ENCODE measurements around the gene SLCO2B1.

Gene SLCO2B1

DNA sequence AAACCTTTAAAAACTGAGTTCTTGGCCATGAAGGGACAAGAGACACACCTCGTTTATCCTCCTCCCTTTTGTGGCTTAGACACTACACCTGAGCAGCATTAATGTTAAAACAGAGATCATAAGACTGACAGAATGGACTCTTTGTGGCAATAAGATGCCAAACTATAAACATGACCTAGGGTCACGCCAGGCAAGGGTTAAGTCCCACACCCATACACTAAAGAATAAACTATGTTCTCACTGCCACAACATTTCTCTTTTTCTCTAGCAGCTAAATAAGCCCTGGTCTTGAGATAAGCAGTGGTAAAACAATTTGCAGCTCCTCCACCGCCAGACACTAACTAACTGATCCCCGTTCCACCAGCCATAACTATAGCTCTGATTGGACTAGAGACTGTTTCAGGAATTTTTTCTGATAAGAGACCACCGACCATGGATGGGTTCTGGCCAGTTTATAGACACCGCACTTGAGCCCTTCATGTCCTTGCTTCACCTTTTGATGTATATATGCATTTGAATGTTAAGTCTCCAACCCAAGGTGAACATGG is 4.9 kb upstream of the SLCO2B1 start:
- no peak overlapping the region for H3K27ac ChIP-seq
- TF ChIP-seq, protein P1, sequence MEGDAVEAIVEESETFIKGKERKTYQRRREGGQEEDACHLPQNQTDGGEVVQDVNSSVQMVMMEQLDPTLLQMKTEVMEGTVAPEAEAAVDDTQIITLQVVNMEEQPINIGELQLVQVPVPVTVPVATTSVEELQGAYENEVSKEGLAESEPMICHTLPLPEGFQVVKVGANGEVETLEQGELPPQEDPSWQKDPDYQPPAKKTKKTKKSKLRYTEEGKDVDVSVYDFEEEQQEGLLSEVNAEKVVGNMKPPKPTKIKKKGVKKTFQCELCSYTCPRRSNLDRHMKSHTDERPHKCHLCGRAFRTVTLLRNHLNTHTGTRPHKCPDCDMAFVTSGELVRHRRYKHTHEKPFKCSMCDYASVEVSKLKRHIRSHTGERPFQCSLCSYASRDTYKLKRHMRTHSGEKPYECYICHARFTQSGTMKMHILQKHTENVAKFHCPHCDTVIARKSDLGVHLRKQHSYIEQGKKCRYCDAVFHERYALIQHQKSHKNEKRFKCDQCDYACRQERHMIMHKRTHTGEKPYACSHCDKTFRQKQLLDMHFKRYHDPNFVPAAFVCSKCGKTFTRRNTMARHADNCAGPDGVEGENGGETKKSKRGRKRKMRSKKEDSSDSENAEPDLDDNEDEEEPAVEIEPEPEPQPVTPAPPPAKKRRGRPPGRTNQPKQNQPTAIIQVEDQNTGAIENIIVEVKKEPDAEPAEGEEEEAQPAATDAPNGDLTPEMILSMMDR (conservative IDR thresholded peaks at IDR 0.05): no peak

DNA sequence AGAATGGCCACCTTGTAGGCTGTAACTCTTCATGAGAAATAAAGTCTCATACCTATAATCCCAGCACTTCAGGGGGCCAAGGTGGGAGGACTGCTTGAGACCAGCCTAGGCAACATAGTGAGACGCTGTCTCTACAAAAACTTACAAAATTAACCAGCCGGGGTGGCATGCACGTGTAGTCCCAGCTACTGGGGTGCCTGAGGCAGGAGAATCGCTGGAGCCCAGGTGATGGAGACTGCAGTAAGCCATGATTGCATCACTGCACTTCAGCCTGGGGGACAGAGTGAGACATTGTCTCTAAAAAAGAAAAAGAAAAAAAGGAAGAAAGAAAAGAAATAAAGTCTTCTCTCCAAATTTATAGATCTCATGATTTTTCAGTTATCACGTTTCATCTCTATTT is 4.2 kb upstream of the SLCO2B1 start:
- TF ChIP-seq, protein P1 (conservative IDR thresholded peaks at IDR 0.05): no peak

DNA sequence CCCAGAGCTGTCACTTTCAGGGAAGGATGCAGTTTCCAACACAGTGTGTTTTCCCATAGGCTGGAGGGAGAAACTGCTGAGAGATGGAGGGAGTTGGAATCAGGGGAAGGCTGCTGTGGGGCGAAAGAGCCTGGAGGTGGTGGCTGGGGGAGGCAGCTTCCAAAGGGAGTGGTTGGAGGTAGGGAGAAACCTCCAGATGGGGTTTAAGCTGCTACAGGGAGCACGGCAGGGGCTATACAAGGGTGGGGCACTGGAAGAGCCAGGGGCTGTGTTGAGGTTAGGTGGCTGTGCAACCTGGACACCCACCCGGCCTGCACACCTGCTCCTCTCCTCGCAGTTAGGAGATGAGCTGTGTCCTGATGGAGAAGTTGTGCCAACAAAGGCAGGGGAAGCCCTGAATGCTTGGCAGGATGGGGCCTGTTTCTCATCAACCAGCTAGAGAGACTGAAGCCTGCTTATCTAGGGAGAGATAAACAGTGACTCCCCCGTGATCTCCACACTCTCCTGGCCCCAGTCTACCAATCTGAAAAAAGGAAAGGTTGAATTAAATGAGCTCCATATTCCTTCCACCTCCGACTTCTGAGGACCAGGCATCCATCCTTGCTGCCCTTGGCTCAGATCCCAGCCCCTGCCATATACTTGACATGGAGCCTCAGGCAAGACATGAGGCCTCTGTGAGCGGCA is 3.6 kb upstream of the SLCO2B1 start:
- TF ChIP-seq, protein P1 (conservative IDR thresholded peaks at IDR 0.05): no peak
- H3K27ac ChIP-seq: no peak overlapping the region

More for the DNA sequence above, 4.2 kb upstream of the SLCO2B1 start:
- H3K27ac ChIP-seq: no peak overlapping the region

DNA sequence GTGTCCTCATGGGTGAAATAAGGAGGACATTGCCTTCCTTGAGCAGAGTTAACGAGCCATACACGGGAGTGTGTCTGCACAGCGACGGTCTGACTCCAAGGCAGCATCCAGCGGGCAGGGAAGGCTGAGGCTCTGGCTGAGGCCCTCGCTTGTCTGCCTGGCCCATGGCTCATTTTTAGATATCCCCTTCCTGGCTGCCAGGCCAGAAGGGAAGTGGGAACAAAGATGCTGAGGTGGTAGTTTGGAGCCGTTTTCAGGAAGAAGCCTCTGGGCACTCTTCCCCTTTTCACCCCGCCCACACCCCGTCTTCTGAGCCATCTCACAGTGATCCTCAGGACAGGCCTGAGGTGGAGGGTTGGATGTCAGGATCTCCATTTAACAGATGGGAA is 3.0 kb upstream of the SLCO2B1 start:
- TF ChIP-seq, protein P1 (conservative IDR thresholded peaks at IDR 0.05): no peak
- H3K27ac ChIP-seq: no peak overlapping the region

DNA sequence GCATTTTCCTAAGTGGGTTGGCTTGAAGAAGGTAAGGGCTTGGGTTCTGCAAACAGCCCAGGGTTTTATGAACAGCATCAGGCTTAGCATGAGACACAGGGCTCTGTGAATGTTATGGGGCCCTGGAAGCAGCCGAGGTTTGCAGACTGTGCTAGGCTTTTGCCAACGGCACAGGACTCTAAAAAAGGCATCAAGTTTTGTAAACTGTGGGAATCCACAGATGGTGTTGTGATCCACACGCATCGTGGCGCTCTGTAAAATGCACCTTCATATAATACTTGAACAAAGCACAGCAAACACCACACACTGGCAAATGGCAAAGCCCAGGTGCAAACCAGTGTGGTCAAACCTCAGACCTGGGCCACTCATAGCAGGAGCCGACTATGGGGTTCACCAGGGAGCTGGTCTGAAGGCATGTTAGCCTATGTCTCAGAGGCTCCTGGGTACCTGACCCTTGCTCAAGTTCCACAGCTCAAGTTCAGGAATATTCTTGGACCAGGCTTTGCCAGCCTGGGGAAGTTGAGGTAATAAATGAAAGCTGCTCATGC is 2.4 kb upstream of the SLCO2B1 start:
- TF ChIP-seq, protein P1 (conservative IDR thresholded peaks at IDR 0.05): no peak
- no peak overlapping the region for H3K27ac ChIP-seq

DNA sequence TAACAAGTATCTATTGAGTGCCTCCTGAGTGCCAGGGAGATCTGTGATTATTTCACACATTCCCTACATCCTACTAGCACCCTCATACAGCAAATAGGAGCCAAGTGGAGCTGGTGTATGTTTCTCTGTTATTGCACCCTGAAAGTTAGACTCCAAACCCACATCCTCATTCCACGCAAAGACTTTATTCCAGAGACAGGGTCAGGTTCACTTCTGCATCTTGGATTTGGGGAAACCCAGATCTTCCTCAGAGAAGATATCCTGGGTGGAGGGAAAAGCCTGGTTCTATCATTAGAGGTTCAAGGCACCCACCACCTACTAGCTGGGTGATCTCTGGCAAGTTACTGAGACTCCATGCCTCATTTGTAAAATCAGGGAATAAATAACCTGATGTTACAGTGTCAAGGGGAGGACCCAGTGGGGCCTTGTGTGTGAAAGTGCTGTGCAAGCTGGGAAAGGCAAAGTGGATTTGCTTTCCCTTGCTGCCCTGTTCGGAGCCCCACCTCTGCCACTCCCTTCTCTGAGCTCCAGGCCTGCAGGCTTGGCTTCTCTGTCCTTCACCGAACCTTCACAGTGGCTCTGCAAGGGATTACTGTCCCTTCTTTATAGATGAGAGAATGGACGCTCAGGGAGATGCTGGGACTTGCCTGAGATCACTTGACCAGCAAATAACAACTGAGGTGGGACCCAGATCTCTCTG is 991 bp upstream of the SLCO2B1 start:
- TF ChIP-seq, protein P1 (conservative IDR thresholded peaks at IDR 0.05): no peak
- no peak overlapping the region for H3K27ac ChIP-seq

GRCh38 chr11:75151346-75152047 is 590 bp downstream of the SLCO2B1 start:
- TF ChIP-seq, protein P1 (conservative IDR thresholded peaks at IDR 0.05): no peak
- H3K27ac ChIP-seq: no peak overlapping the region

Data from VCaP (cell line).